ENCODE data around the gene HSPB2. TPM values are rescaled to one million over a fixed set of nuclear protein-coding genes. Genes with fewer than 3 reads are reported as not detected.

HSPB2 gene
- total and polyA plus RNA-seq, 2 of the 8 experiments (the other 6 are each of a cell fraction or from before 2014, with no cell fraction given): 0.32 to 0.86 TPM

DNA sequence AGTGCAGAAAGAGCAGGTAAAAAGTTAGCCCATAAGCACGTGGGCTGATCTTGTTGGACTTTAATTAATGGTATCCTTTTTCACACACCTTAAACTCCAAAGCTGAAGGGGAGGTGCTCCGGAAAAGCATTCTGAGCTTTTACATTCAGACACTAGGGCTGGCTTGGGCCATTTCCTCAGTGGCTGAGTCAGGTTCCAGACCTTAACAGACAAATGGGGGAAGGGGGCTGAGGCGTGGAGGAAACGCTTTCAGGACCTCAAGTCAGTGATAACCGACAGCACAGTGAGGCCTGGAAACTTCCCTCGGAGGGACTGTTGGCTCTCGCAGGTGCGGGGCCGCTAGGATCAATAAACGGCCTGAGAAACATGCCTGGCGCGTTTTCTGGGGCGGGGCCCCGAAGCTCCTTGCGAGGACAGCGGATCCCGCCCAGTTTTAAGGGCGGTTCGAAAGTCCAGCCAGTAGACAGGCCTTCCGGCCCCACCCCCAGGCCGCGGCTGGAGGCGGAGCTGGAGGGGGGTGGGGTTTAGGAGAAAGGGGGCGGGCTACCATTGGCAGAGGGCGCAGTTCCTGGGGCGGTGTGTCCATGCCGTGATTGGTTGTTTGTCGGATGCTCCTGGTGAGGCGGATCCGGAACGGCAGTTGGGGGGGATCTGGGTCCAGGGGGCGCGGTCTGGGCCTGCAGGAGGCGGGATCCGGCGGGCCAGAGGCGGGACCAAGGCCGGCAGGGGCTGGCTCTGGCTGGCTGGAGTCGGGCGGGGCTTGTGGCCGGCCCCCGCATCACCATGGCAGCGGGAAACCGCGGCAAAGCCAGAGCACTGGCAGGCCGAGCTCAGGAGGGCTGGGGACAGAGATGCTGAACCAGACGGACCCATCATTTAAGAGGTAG lies 14.2 kb downstream of the HSPB2 start:
- Histone ChIP-seq H2BK12ac (ENCODE audit: low read depth, low read length) (peak overlapping the region; percentile 68; the same call in 1 of the 2 replicates), H3K23me2 (ENCODE audit: low read depth, low read length) (peaks cover 3% of the 10 kb centered on the region; the same call in 1 of the 2 replicates), H3K56ac (replicated peaks; ENCODE audit: insufficient read length, low read depth, low read length) (no peak overlapping the region), H2AK5ac (ENCODE audit: low read depth, low read length) (peak overlapping the region; percentile 48; the same call in 1 of the 2 replicates), H3K14ac (ENCODE audit: insufficient read length) (no peak overlapping the region), H3K27ac (ENCODE audit: low read depth, low read length) (peak overlapping the region; percentile 75), H2BK120ac (replicated peaks; ENCODE audit: low read depth, low read length) (no peak overlapping the region), H4K5ac (ENCODE audit: insufficient read length, low read depth, low read length) (no peak overlapping the region), H2AFZ (ENCODE audit: low read length) (peak overlapping the region; percentile 86), H4K8ac (ENCODE audit: extremely low read depth, insufficient read depth, low read length) (peak overlapping the region; percentile 81; the same call in 1 of the 2 replicates), H3K4me1 (replicated peaks in 1 of 4; ENCODE audit: control insufficient read depth in 3 of 4, insufficient read depth in 4 of 4, low read length in 3 of 4) (peaks cover 0 to 10% (median 3%) of the 10 kb centered on the region in 4 experiments; a peak in 5 of 7 replicates), H4K91ac (replicated peaks; ENCODE audit: insufficient read length, low read length) (peak overlapping the region; percentile 29), H3K4me3 (ENCODE audit: extremely low read depth in 1 of 4, insufficient read depth in 2 of 4, low read depth in 3 of 4, low read length in 4 of 4) (peak overlapping the region; percentile 47 to 70 (median 58); a peak in 7 of 8 replicates), H2BK15ac (ENCODE audit: low read length) (peak overlapping the region; percentile 72; the same call in 1 of the 2 replicates), H3K18ac (ENCODE audit: extremely low read depth, low read length) (peak overlapping the region; percentile 91), H3K27me3 (replicated peaks in 1 of 4; ENCODE audit: control insufficient read depth in 3 of 4, extremely low read depth in 1 of 4, insufficient read depth in 3 of 4, low read length in 3 of 4) (no peaks in the 10 kb centered on the region; a peak in 1 of 7 replicates), H3K79me1 (ENCODE audit: low read depth, low read length) (no peaks in the 10 kb centered on the region), H3K79me2 (ENCODE audit: control insufficient read depth in 1 of 2, insufficient read depth in 2 of 2, low read length in 2 of 2) (no peaks in the 10 kb centered on the region), H3K9me3 (ENCODE audit: insufficient read depth in 2 of 2, low read depth in 1 of 2, low read length in 1 of 2) (no peaks in the 10 kb centered on the region), H4K20me1 (replicated peaks in 1 of 2; ENCODE audit: control insufficient read depth in 1 of 2, insufficient read depth in 2 of 2, low read length in 2 of 2) (no peaks in the 10 kb centered on the region), H3K23ac (ENCODE audit: insufficient read length) (no peak overlapping the region), H3K4ac (replicated peaks; ENCODE audit: insufficient read length, low read depth, low read length) (peak overlapping the region; percentile 87), H3K9ac (replicated peaks in 1 of 4; ENCODE audit: extremely low read depth in 1 of 4, low read depth in 3 of 4, low read length in 3 of 4) (peak overlapping the region in 3 of 4 experiments; percentile 69 to 83 (median 69); a peak in 6 of 7 replicates), H2BK5ac (ENCODE audit: low read depth, low read length) (peak overlapping the region; percentile 96), H3K4me2 (ENCODE audit: insufficient read depth in 1 of 2, low read depth in 2 of 2, low read length in 2 of 2) (peak overlapping the region; percentile 71 to 86), H3K36me3 (ENCODE audit: control insufficient read depth in 2 of 4, insufficient read depth in 4 of 4, low read length in 3 of 4) (no peaks in the 10 kb centered on the region), H2BK20ac (ENCODE audit: low read length) (no peak overlapping the region)
- WGBS, 2 experiments (ENCODE audit: extremely low coverage in 1 of 2, insufficient coverage in 1 of 2, insufficient read length in 1 of 2, insufficient replicate concordance in 2 of 2, low coverage in 1 of 2, low lambda C conversion rate in 2 of 2, missing lambda C conversion rate in 1 of 2): 4% methylated on average over 38 of the region's 47 CpGs; no CpG with 5 or more reads in 1 of the 2 experiments
- ChIA-PET CTCF (ENCODE audit: partially characterized antibody) (interaction anchor here (0.5 to 25.5 kb wide), 18 partner anchors 8 to 1835 kb away, joined by 3 to 565 read pairs (median 4); partner anchors contain the start of genes ALG9, C11orf52, CRYAB and DIXDC1), POLR2A (ENCODE audit: partially characterized antibody) (interaction anchor here (0.8 to 2.9 kb wide), 8 partner anchors 10 to 98 kb away, joined by 3 to 21 read pairs (median 6); partner anchors contain the start of genes ALG9, DIXDC1 and DLAT)
- FAIRE-seq: no peak
- DNase-seq (ENCODE audit: low read depth in 1 of 2, low spot score in 2 of 2): peak; percentile 94 to 97
- TF ChIP-seq HDAC6 (IDR thresholded peaks at IDR 0.05; ENCODE audit: low read depth, low read length) (no peak), CREB1 (IDR thresholded peaks at IDR 0.05) (no peak), BRCA1 (IDR thresholded peaks at IDR 0.05; ENCODE audit: low read depth, low read length) (no peak), BACH1 (IDR thresholded peaks at IDR 0.05; ENCODE audit: low read length) (no peak), SP2 (IDR thresholded peaks at IDR 0.05; ENCODE audit: low read length) (no peak), KDM5A (IDR thresholded peaks at IDR 0.05; ENCODE audit: low read length) (no peak), JUN (IDR thresholded peaks at IDR 0.05; ENCODE audit: low read depth, low read length) (peak; percentile 89), TCF12 (IDR thresholded peaks at IDR 0.05; ENCODE audit: low read depth, low read length) (no peak), SRF (IDR thresholded peaks at IDR 0.05; ENCODE audit: low read depth, low read length) (no peak), RBBP5 (IDR thresholded peaks at IDR 0.05; ENCODE audit: borderline replicate concordance, low read depth, low read length) (peak; percentile 72; the same call in 1 of the 2 replicates), TAF1 (IDR thresholded peaks at IDR 0.05; ENCODE audit: low read depth, low read length) (peak; percentile 79; the same call in 1 of the 2 replicates), SIRT6 (IDR thresholded peaks at IDR 0.05; ENCODE audit: low read length) (no peak)
